GM18867 (cell line): ENCODE measurements around the gene MOCS3.
"Not testable (repeated sequence)": the region's sequence is repeated elsewhere in the genome, so short reads cannot be mapped to it uniquely, and the experiment has no call there.

Experiments used
- ATAC-seq: cut with Tn5 transposase; IDR thresholded peaks from one replicate; pipeline ENCODE4 v1.9.1; 2021; ENCODE audit warnings: mild to moderate bottlenecking, moderate library complexity; ENCODE audit not compliant: unreplicated experiment

Gene MOCS3

GRCh38 chr20:50931306-50932015, 27.2 kb upstream of the MOCS3 start, which contains the start of gene ADNP:
Gene ADNP (minus strand): TSS chr20:50931437. CDS start chr20:50903996, 27,441 bp downstream.
- peak; percentile 62 for ATAC-seq

GRCh38 chr20:50932016-50932485, 26.6 kb upstream of the MOCS3 start:
- no peak for ATAC-seq

- ATAC-seq, result no peak
These were observed 25.8 kb upstream of the MOCS3 start for GRCh38 chr20:50932691-50933280.

GRCh38 chr20:50933589-50933988, 25.0 kb upstream of the MOCS3 start:
- ATAC-seq, result no peak

GRCh38 chr20:50943069-50943468, 15.5 kb upstream of the MOCS3 start:
- ATAC-seq, result no peak

GRCh38 chr20:50948132-50948785, 10.4 kb upstream of the MOCS3 start:
- no peak for ATAC-seq

- no peak for ATAC-seq
These were observed 5.4 kb upstream of the MOCS3 start for GRCh38 chr20:50953196-50953595.

- ATAC-seq, result no peak
These were observed 4.8 kb upstream of the MOCS3 start for GRCh38 chr20:50953821-50954220.

- no peak for ATAC-seq
These were observed 1.3 kb upstream of the MOCS3 start for GRCh38 chr20:50957276-50957675.

- ATAC-seq, result peak; percentile 80
These were observed 612 bp upstream of the MOCS3 start, which contains the start of gene DPM1 for GRCh38 chr20:50957798-50958614. Gene DPM1 (minus strand): TSS chr20:50958532. CDS start chr20:50958523, 9 bp downstream.

GRCh38 chr20:50959543-50960126, 1.0 kb downstream of the MOCS3 start:
- no peak for ATAC-seq

- no peak for ATAC-seq
These were observed 9.0 kb downstream of the MOCS3 start for GRCh38 chr20:50967586-50967985.

GRCh38 chr20:50968289-50968688, 9.7 kb downstream of the MOCS3 start:
- no peak for ATAC-seq

- ATAC-seq, result no peak
These were observed 10.8 kb downstream of the MOCS3 start for GRCh38 chr20:50969435-50969834.

GRCh38 chr20:50969912-50970311, 11.3 kb downstream of the MOCS3 start:
- ATAC-seq, result no peak

GRCh38 chr20:50975701-50976330, 17.2 kb downstream of the MOCS3 start:
- no peak for ATAC-seq

- no peak for ATAC-seq
These were observed 18.7 kb downstream of the MOCS3 start for GRCh38 chr20:50977066-50978021.

GRCh38 chr20:50978533-50978932, 19.9 kb downstream of the MOCS3 start:
- ATAC-seq, result not testable (repeated sequence)

- no peak for ATAC-seq
These were observed 21.6 kb downstream of the MOCS3 start for GRCh38 chr20:50980071-50980681.
